Spleen (tissue), 7 donors: ENCODE measurements around the gene NFKBIL1.

Experiments
- POLR2AphosphoS5 ChIP-seq, 3 donors: sonication (generic); formaldehyde crosslinking; IDR thresholded peaks; one replicate each; pipeline ENCODE4 v1.5.1; 2017; ENCODE audit warnings: antibody characterized with exemption in 3 of 3
- TF ChIP-seq, protein P1 (sequence below), 11 experiments: fragments of 200-600 bp in 7 of 11; fragments of 450-650 bp in 4 of 11; sonication (generic) in 4 of 11; IDR thresholded peaks in 8 of 11; conservative IDR thresholded peaks in 3 of 11; 1 replicate in 7 of 11; 2 replicates in 4 of 11; pipeline versions ENCODE4 v1.4.0 to v1.8.0; 2016 to 2021; ENCODE audit warnings: antibody characterized with exemption in 11 of 11, inconsistent platforms in 4 of 11, mild to moderate bottlenecking in 1 of 11
- donor health status: DM: no; HTN: no; CAD: no; lungs with moderate emphysema.
- donor health status: DM: no; HTN: no; CAD: no.
- donor health status: DM: no; HTN: no; CAD: no.

DNA sequence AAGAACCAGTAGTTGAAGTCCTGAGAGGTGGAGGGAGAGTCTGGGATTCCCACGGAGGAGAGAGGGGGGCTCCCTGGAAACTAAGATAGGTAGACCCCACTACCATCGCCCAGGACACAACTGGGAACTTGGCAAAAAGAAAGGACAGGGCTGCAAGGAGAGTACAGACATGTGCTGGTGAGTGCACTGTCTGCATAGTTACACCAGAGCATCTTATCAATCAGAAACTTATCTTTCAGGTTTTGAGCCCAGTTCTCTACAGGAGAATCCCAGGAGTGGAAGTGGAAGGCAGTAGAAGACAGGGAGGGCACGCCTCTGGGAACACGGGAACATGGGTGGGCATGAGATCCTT lies 12.2 kb downstream of the NFKBIL1 start:
- TF ChIP-seq, protein P1, sequence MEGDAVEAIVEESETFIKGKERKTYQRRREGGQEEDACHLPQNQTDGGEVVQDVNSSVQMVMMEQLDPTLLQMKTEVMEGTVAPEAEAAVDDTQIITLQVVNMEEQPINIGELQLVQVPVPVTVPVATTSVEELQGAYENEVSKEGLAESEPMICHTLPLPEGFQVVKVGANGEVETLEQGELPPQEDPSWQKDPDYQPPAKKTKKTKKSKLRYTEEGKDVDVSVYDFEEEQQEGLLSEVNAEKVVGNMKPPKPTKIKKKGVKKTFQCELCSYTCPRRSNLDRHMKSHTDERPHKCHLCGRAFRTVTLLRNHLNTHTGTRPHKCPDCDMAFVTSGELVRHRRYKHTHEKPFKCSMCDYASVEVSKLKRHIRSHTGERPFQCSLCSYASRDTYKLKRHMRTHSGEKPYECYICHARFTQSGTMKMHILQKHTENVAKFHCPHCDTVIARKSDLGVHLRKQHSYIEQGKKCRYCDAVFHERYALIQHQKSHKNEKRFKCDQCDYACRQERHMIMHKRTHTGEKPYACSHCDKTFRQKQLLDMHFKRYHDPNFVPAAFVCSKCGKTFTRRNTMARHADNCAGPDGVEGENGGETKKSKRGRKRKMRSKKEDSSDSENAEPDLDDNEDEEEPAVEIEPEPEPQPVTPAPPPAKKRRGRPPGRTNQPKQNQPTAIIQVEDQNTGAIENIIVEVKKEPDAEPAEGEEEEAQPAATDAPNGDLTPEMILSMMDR (IDR thresholded peaks at IDR 0.05 in 8 of 11, conservative IDR thresholded peaks at IDR 0.05 in 3 of 11) = no peak
- TF ChIP-seq POLR2AphosphoS5 (IDR thresholded peaks at IDR 0.05) = no peak
